Endodermal cell (in vitro differentiated cells): ENCODE results near the gene TNRC18. TPM values are rescaled to one million over a fixed set of nuclear protein-coding genes. Genes with fewer than 3 reads are reported as not detected.
"Not testable (repeated sequence)": the region's sequence is repeated elsewhere in the genome, so short reads cannot be mapped to it uniquely, and the experiment has no call there.

Experiments
- DNase-seq: peaks from one replicate; pipeline ENCODE4 v3.0.0-alpha.2; 2017
- H3K27ac ChIP-seq: 2 replicates; pipeline ENCODE4 v1.5.1; 2013; ENCODE audit warnings: mild to moderate bottlenecking, low read depth, low read length, moderate library complexity
- H3K27me3 ChIP-seq: 2 replicates; pipeline ENCODE4 v1.6.1; 2013; ENCODE audit warnings: mild to moderate bottlenecking, low read length, moderate library complexity; ENCODE audit not compliant: insufficient read depth, control insufficient read depth, poor library complexity, severe bottlenecking
- H3K36me3 ChIP-seq: 2 replicates; pipeline ENCODE4 v1.7.0; 2013; ENCODE audit warnings: mild to moderate bottlenecking, low read length, moderate library complexity; ENCODE audit not compliant: control insufficient read depth, insufficient read depth
- H3K4me1 ChIP-seq: one replicate; pipeline ENCODE4 v1.7.0; 2013; ENCODE audit warnings: low read length; ENCODE audit not compliant: control insufficient read depth, insufficient read depth
- H3K4me3 ChIP-seq: 2 replicates; pipeline ENCODE4 v1.5.1; 2013; ENCODE audit warnings: mild to moderate bottlenecking, low read length, moderate library complexity
- H3K9ac ChIP-seq: 2 replicates; pipeline ENCODE4 v1.6.1; 2013; ENCODE audit warnings: mild to moderate bottlenecking, low read length, moderate library complexity; ENCODE audit not compliant: poor library complexity, severe bottlenecking; ENCODE audit errors: extremely low read depth
- H3K9me3 ChIP-seq: 2 replicates; pipeline ENCODE4 v1.6.1; 2013; ENCODE audit warnings: mild to moderate bottlenecking, low read length, moderate library complexity; ENCODE audit not compliant: control insufficient read depth
- H3K27ac Mint-ChIP-seq: 2 replicates; pipeline ENCODE4 v1.8.0; 2020; ENCODE audit warnings: mixed read lengths
- H3K27me3 Mint-ChIP-seq: 2 replicates; pipeline ENCODE4 v1.8.0; 2021; ENCODE audit warnings: mild to moderate bottlenecking, mixed read lengths; ENCODE audit not compliant: insufficient read depth
- H3K36me3 Mint-ChIP-seq: 2 replicates; pipeline ENCODE4 v1.8.0; 2020; ENCODE audit warnings: low read depth, mixed read lengths
- H3K4me1 Mint-ChIP-seq: 2 replicates; pipeline ENCODE4 v1.8.0; 2020; ENCODE audit warnings: mixed read lengths
- H3K4me3 Mint-ChIP-seq: 2 replicates; pipeline ENCODE4 v1.8.0; 2020; ENCODE audit warnings: mild to moderate bottlenecking, moderate library complexity, mixed read lengths
- H3K9me3 Mint-ChIP-seq: 2 replicates; pipeline ENCODE4 v1.8.0; 2020; ENCODE audit warnings: mild to moderate bottlenecking, mixed read lengths
- CTCF ChIP-seq: fragments of 200-600 bp; sonication (generic); conservative IDR thresholded peaks from 2 replicates; pipeline ENCODE4 v1.5.0; 2021; ENCODE audit warnings: antibody characterized with exemption, mild to moderate bottlenecking
- WGBS, 2 experiments: methylation state at CpG; one replicate each; pipeline versions ENCODE4 v1.1.5 to v1.1.7; 2013; ENCODE audit warnings: missing lambda C conversion rate in 2 of 2, mixed read lengths in 1 of 2; ENCODE audit not compliant: insufficient coverage in 1 of 2, insufficient read length in 1 of 2; 5-methylcytosine and 5-hydroxymethylcytosine counted together
- total RNA-seq, 2 donors: library from RNA; stranded (reverse); fragmentation: NEBNext Ultra II Directional in 1 of 2; extraction: Animal tissue kit (Norgen Biotek cat#: 25700) in 1 of 2; gene quantifications; 2 replicates in 1 of 2; 3 replicates in 1 of 2; pipeline ENCODE4 v1.2.1, GENCODE V29; 2021

Gene TNRC18
- total RNA-seq, 2 donors from 2014 or later, result 103 to 136 TPM

GRCh38 chr7:5360971-5361370 lies 62.7 kb downstream of the TNRC18 start:
- TF ChIP-seq CTCF, result no peak
- H3K36me3 ChIP-seq, result peaks cover 89% of the 10 kb centered on the region
- H3K9me3 ChIP-seq, result no peaks in the 10 kb centered on the region
- H3K9ac ChIP-seq, result no peak overlapping the region
- no peaks in the 10 kb centered on the region for H3K4me1 ChIP-seq
- H3K4me3 Mint-ChIP-seq, result no peak overlapping the region
- DNase-seq, result peak; percentile 36
- WGBS, 2 experiments, result 96 to 98% methylated on average over 21 to 29 of the region's 29 CpGs
- H3K27me3 Mint-ChIP-seq, result no peaks in the 10 kb centered on the region
- peaks cover 67% of the 10 kb centered on the region for H3K36me3 Mint-ChIP-seq
- H3K27me3 ChIP-seq, result no peaks in the 10 kb centered on the region
- H3K4me1 Mint-ChIP-seq, result no peaks in the 10 kb centered on the region
- H3K27ac ChIP-seq, result no peak overlapping the region
- H3K4me3 ChIP-seq, result no peak overlapping the region
- H3K27ac Mint-ChIP-seq, result no peak overlapping the region
- no peaks in the 10 kb centered on the region for H3K9me3 Mint-ChIP-seq

- H3K9me3 ChIP-seq, result no peaks in the 10 kb centered on the region
- Mint-ChIP-seq H3K9me3 (no peaks in the 10 kb centered on the region), H3K27ac (no peak overlapping the region), H3K4me3 (no peak overlapping the region), H3K4me1 (no peaks in the 10 kb centered on the region), H3K36me3 (peaks cover 68% of the 10 kb centered on the region), H3K27me3 (no peaks in the 10 kb centered on the region)
- WGBS, 2 experiments, result 87 to 96% methylated on average over 8 to 12 of the region's 12 CpGs
- no peak for TF ChIP-seq CTCF
- DNase-seq, result peak; percentile 33
- H3K27me3 ChIP-seq, result no peaks in the 10 kb centered on the region
- no peak overlapping the region for H3K9ac ChIP-seq
- H3K4me3 ChIP-seq, result no peak overlapping the region
- H3K36me3 ChIP-seq, result peaks cover 89% of the 10 kb centered on the region
- no peaks in the 10 kb centered on the region for H3K4me1 ChIP-seq
- no peak overlapping the region for H3K27ac ChIP-seq
These were observed 63.2 kb downstream of the TNRC18 start for GRCh38 chr7:5360451-5360850.

GRCh38 chr7:5360021-5360420 lies 63.6 kb downstream of the TNRC18 start:
- not testable (repeated sequence) for DNase-seq, H3K27ac Mint-ChIP-seq, H3K9me3 ChIP-seq, H3K4me3 Mint-ChIP-seq, H3K27ac ChIP-seq, H3K4me1 Mint-ChIP-seq, H3K4me3 ChIP-seq, H3K27me3 ChIP-seq, H3K27me3 Mint-ChIP-seq, H3K9me3 Mint-ChIP-seq, H3K9ac ChIP-seq, H3K4me1 ChIP-seq
- 95 to 100% methylated on average over 5 of the region's 6 CpGs for WGBS, 2 experiments
- peaks cover 72% of the 10 kb centered on the region for H3K36me3 Mint-ChIP-seq
- peaks cover 89% of the 10 kb centered on the region for H3K36me3 ChIP-seq

- 88 to 95% methylated on average over 6 to 9 of the region's 9 CpGs for WGBS, 2 experiments
- TF ChIP-seq CTCF, result no peak
- peaks cover 89% of the 10 kb centered on the region for H3K36me3 ChIP-seq
- no peak overlapping the region for H3K4me3 ChIP-seq
- H3K9me3 Mint-ChIP-seq, result no peaks in the 10 kb centered on the region
- no peaks in the 10 kb centered on the region for H3K4me1 Mint-ChIP-seq
- H3K27me3 ChIP-seq, result no peaks in the 10 kb centered on the region
- H3K27ac ChIP-seq, result no peak overlapping the region
- no peak for DNase-seq
- no peaks in the 10 kb centered on the region for H3K4me1 ChIP-seq
- H3K36me3 Mint-ChIP-seq, result peaks cover 72% of the 10 kb centered on the region
- no peak overlapping the region for H3K4me3 Mint-ChIP-seq
- peak overlapping the region; percentile 52 for H3K27ac Mint-ChIP-seq
- no peaks in the 10 kb centered on the region for H3K9me3 ChIP-seq
- H3K27me3 Mint-ChIP-seq, result no peaks in the 10 kb centered on the region
- H3K9ac ChIP-seq, result no peak overlapping the region
These were observed 64.3 kb downstream of the TNRC18 start for GRCh38 chr7:5359344-5359743.
